Motor neuron (in vitro differentiated cells): ENCODE measurements around the gene GREB1. TPM values are rescaled to one million over a fixed set of nuclear protein-coding genes. Genes with fewer than 3 reads are reported as not detected.

ENCODE experiments used
- ATAC-seq, 8 experiments: fragments of 200-7000 bp; cut with Tn5 transposase; replicated peaks in 6 of 8; 2 replicates each; pipeline ENCODE4 v1.8.0; 2021; ENCODE audit warnings: mild to moderate bottlenecking in 8 of 8, moderate library complexity in 8 of 8
- H3K27ac ChIP-seq, 2 donors: fragments of 250-450 bp; sonication (Bioruptor Pico); 2 replicates each; pipeline ENCODE4 v1.9.0; 2021; ENCODE audit warnings: antibody characterized with exemption in 2 of 2, mild to moderate bottlenecking in 2 of 2, moderate library complexity in 1 of 2
- H3K4me1 ChIP-seq, 2 donors: fragments of 250-450 bp; sonication (Bioruptor Pico); replicated peaks in 1 of 2; 2 replicates each; pipeline ENCODE4 v1.6.1; 2021; ENCODE audit warnings: antibody characterized with exemption in 2 of 2, mild to moderate bottlenecking in 2 of 2, moderate library complexity in 1 of 2
- H3K4me3 ChIP-seq, 5 donors: fragments of 250-450 bp; sonication (Bioruptor Pico); 2 replicates each; pipeline ENCODE4 v1.9.0; 2021; ENCODE audit warnings: antibody characterized with exemption in 5 of 5, mild to moderate bottlenecking in 5 of 5, moderate library complexity in 4 of 5
- WGBS, 10 experiments: fragments of 450-650 bp; shearing (Covaris generic); methylation state at CpG; one replicate each; pipeline ENCODE4 v1.0.0; 2022; 5-methylcytosine and 5-hydroxymethylcytosine counted together
- in situ Hi-C, 9 experiments: fragments of 400-800 bp; cut with MboI; loops; one replicate each; pipeline ENCODE4 v1.15.0; 2021; ENCODE audit warnings: low sequenced_read_pairs in 9 of 9, low pct_unique_long_range_greater_than_20kb in 2 of 9; ENCODE audit not compliant: unreplicated experiment in 9 of 9
- total RNA-seq, 8 experiments: library from RNA; unstranded; fragments of 300-600 nt; gene quantifications; 2 replicates each; pipeline versions ENCODE4 v1.2.3 to v1.2.4, GENCODE V29; 2022

The GREB1 gene
- total RNA-seq, 8 experiments from 2014 or later, result 1.1 to 78.6 (median 16.0) TPM

GRCh38 chr2:11574176-11575046 is 40.6 kb downstream of the GREB1 start:
- no peak overlapping the region for H3K4me3 ChIP-seq
- in situ Hi-C loops, result loop anchor here in 4 of 9 experiments (25.0 kb wide), 3 partner anchors 87 to 737 kb away; a partner anchor contains a TSS
- no peak overlapping the region for H3K27ac ChIP-seq
- no peak for ATAC-seq
- WGBS, 10 experiments, result 62 to 100% (median 72%) methylated on average over 1 to 6 of the region's 12 CpGs; no CpG with 5 or more reads in 2 of the 10 experiments
- no peaks in the 10 kb centered on the region for H3K4me1 ChIP-seq

- Histone ChIP-seq H3K4me3 (no peak overlapping the region), H3K4me1 (no peaks in the 10 kb centered on the region), H3K27ac (no peak overlapping the region)
- WGBS, 10 experiments, result 14 to 100% (median 86%) methylated on average over 1 to 5 of the region's 10 CpGs; no CpG with 5 or more reads in 2 of the 10 experiments
- in situ Hi-C loops, result loop anchor here in 4 of 9 experiments (25.0 kb wide), 3 partner anchors 89 to 739 kb away; a partner anchor contains a TSS
- no peak for ATAC-seq
Measured at GRCh38 chr2:11576398-11576797, 42.6 kb downstream of the GREB1 start.

DNA sequence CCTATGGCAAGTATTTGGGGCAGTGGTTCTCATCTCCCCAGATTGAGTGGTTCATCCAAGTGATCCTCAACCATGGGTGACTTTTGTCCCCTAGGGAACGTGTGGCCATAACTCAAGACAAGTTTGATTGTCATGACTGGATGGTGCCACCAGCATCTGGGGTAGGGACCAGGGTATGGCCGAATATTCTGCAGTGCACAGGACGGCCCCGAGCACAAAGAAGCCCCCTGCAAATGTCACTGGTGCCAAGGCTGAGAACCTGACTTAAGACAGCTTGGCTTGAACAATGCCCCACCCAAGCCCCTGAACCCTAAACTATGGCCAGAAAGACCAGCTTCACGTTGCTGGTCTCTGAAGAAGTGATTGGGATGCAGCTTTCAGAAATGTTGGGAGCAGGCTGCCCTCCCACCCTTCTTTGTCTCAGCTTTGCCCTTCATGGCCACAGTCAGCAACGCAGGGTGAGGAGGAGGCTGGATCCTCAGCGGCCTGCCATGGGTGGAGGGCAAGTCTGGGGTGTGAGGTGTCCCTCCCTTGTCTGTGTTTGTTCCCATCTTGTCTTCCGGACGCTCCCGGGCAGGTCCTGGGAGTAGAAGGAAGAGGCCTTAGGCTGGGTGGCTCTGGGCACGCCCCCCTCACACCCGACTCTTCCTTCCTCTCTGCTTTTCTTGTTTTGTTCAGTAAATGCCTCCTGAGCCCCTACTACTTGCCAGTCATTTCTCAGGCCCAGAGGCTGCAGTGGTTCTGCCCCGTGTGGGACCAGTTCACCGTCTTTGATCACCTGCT is 43.4 kb downstream of the GREB1 start:
- Histone ChIP-seq H3K27ac (no peak overlapping the region), H3K4me1 (no peaks in the 10 kb centered on the region), H3K4me3 (no peak overlapping the region)
- ATAC-seq, result no peak
- in situ Hi-C loops, result loop anchor here in 4 of 9 experiments (25.0 kb wide), 3 partner anchors 90 to 740 kb away; a partner anchor contains a TSS
- WGBS, 10 experiments, result 37 to 100% (median 96%) methylated on average over 1 to 8 of the region's 14 CpGs; no CpG with 5 or more reads in 3 of the 10 experiments

DNA sequence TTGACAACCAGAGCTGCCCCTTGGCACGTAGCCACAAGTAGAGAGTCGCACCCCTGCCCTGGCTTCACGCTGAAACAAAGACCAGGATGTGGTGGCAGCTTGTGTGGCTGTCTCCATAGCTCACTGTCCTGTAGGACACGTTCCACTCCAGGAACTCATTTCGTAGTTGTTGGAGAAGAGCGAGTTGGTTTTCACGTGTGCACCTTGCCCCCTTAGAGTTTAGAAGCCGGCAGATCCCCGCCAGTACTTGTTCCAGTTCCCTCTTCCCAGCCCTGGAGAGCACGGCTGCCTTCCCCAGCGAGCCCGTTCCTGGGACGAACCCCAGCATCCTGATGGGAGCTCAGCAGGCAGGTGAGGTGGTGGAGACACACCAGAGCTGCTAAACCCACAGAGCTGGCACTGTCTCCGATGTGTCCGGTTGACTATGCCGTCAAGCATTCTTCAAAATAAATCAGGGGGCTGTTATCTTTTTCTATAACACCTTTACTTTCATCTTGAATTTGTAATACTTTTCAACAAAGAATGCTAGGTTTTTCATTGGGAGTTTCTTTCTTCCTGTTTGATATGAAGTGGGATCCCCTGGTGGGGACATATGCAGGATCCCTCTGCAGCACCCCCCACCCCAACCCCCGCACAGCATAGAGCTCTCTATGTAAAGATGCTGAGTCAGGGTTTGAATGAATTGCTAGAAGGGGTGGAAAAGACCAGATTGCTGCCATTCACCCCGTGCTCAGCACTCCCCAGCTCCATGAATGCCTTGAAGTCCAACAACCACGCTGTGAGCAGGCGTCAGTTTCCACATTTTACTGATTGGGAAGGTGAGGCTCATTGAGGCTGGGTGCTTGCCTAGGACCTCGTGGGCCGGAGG is 44.5 kb downstream of the GREB1 start:
- Histone ChIP-seq H3K4me1 (peaks cover 0 to 8% of the 10 kb centered on the region in 2 donors), H3K27ac (no peak overlapping the region), H3K4me3 (no peak overlapping the region)
- ATAC-seq, result no peak
- WGBS, 10 experiments, result 70 to 100% (median 88%) methylated on average over 2 to 12 of the region's 22 CpGs; no CpG with 5 or more reads in 2 of the 10 experiments
- in situ Hi-C loops, result loop anchor here in 4 of 9 experiments (25.0 kb wide), 3 partner anchors 91 to 741 kb away; a partner anchor contains a TSS

GRCh38 chr2:11578986-11579774 is 45.3 kb downstream of the GREB1 start:
- WGBS, 10 experiments, result 53 to 100% (median 89%) methylated on average over 1 to 8 of the region's 11 CpGs; no CpG with 5 or more reads in 1 of the 10 experiments
- ATAC-seq, result no peak

GRCh38 chr2:11579867-11580659 is 46.2 kb downstream of the GREB1 start:
- Histone ChIP-seq H3K27ac (no peak overlapping the region), H3K4me3 (no peak overlapping the region), H3K4me1 (peaks cover 0 to 14% of the 10 kb centered on the region in 2 donors)
- ATAC-seq, result no peak
- WGBS, 10 experiments, result 17 to 100% (median 80%) methylated on average over 1 to 10 of the region's 10 CpGs; no CpG with 5 or more reads in 4 of the 10 experiments
- in situ Hi-C loops, result loop anchor here in 8 of 9 experiments (5.0 to 25.0 kb wide), 5 partner anchors 93 to 743 kb away; a partner anchor contains a TSS

More at GRCh38 chr2:11578986-11579774, 45.3 kb downstream of the GREB1 start:
- in situ Hi-C loops, result loop anchor here in 4 of 9 experiments (25.0 kb wide), 3 partner anchors 92 to 742 kb away; a partner anchor contains a TSS
- H3K4me3 ChIP-seq, result no peak overlapping the region
- H3K27ac ChIP-seq, result no peak overlapping the region
- peaks cover 0 to 14% of the 10 kb centered on the region in 2 donors for H3K4me1 ChIP-seq

- ATAC-seq, result no peak
- Histone ChIP-seq H3K4me1 (peaks cover 0 to 14% of the 10 kb centered on the region in 2 donors), H3K4me3 (no peak overlapping the region), H3K27ac (no peak overlapping the region)
- in situ Hi-C loops, result loop anchor here in 8 of 9 experiments (5.0 to 25.0 kb wide), 5 partner anchors 93 to 743 kb away; a partner anchor contains a TSS
- 87 to 100% (median 92%) methylated on average over 3 to 11 of the region's 12 CpGs; no CpG with 5 or more reads in 3 of the 10 experiments for WGBS, 10 experiments
Measured at GRCh38 chr2:11580697-11581096, 46.9 kb downstream of the GREB1 start.

DNA sequence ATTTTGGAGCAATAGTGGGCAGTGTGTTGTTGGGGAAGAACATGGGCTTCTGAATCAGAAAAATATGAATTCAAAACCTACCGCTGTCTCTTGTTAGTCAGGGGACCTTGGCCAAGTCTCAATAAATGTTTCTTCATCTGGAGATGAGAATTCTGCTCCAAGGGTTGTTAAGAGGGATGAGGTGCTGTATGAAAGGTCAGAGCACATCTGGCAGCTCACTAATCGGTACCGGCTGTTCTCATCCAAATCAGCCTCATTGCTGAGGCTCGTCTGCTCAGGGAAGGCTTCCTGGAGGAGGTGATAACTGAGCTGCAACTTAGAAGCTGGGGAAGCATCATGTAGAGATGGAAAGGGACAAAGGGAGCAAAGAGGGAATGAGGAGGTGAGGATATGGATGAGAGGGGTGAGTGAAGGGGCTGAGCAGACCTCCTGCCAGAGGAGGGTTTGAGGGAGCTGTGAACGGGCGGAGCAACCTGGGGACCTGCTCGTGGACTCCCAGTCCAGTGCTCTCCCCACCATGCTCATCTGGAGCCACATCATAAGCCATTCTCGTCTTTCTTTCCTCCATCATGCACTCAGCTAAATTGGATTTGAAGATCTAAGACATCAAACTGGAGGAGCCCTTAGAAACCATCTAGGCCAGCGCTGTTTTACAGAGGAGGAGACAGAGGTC is 47.4 kb downstream of the GREB1 start:
- peaks cover 0 to 14% of the 10 kb centered on the region in 2 donors for H3K4me1 ChIP-seq
- in situ Hi-C loops, result loop anchor here in 8 of 9 experiments (5.0 to 25.0 kb wide), 5 partner anchors 94 to 744 kb away; a partner anchor contains a TSS
- H3K27ac ChIP-seq, result no peak overlapping the region
- no peak for ATAC-seq
- WGBS, 10 experiments, result 30 to 100% (median 89%) methylated on average over 2 to 7 of the region's 9 CpGs; no CpG with 5 or more reads in 4 of the 10 experiments
- no peak overlapping the region for H3K4me3 ChIP-seq

- Histone ChIP-seq H3K4me1 (peaks cover 0 to 14% of the 10 kb centered on the region in 2 donors), H3K27ac (peak overlapping the region in 1 of 2 donors; percentile 6), H3K4me3 (no peak overlapping the region)
- 50 to 100% methylated on average over 1 to 2 of the region's 19 CpGs; no CpG with 5 or more reads in 8 of the 10 experiments for WGBS, 10 experiments
- in situ Hi-C loops, result loop anchor here in 8 of 9 experiments (5.0 to 25.0 kb wide), 5 partner anchors 95 to 745 kb away; a partner anchor contains a TSS
- ATAC-seq, result no peak
Measured at GRCh38 chr2:11581797-11582611, 48.2 kb downstream of the GREB1 start.

DNA sequence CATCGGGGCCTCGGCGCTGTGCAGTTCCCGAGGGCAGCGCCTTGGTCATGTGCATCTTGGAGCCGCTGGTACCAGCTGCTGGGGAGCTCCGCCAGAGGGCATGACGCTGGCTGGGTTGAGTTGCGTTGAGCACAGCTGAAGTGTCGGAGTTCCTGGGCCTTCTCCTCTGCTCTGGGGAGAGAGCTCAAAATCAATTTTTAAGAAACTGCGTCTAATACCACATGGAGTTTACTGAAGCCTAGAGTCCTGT is 48.7 kb downstream of the GREB1 start:
- WGBS, 10 experiments, result 87 to 88% methylated on average over 7 to 11 of the region's 11 CpGs; no CpG with 5 or more reads in 8 of the 10 experiments
- ATAC-seq, result peak in 2 of 8 experiments; percentile 4 to 7
- in situ Hi-C loops, result loop anchor here in 8 of 9 experiments (5.0 to 25.0 kb wide), 5 partner anchors 95 to 745 kb away; a partner anchor contains a TSS
- Histone ChIP-seq H3K4me1 (peaks cover 0 to 14% of the 10 kb centered on the region in 2 donors), H3K4me3 (no peak overlapping the region), H3K27ac (peak overlapping the region in 1 of 2 donors; percentile 6)
